ENCODE data around the gene ANTXRL.
"Not testable (repeated sequence)": the region's sequence is repeated elsewhere in the genome, so short reads cannot be mapped to it uniquely, and the experiment has no call there.

Gene ANTXRL

GRCh38 chr10:46326971-46327370 lies 40.2 kb downstream of the ANTXRL start:
- no peak for DNase-seq (ENCODE audit: low spot score)
- TF ChIP-seq CTCF (IDR thresholded peaks at IDR 0.05; ENCODE audit: extremely low read depth, missing control alignments) = no peak

- no peak for DNase-seq (ENCODE audit: low spot score)
- no peak for TF ChIP-seq CTCF (IDR thresholded peaks at IDR 0.05; ENCODE audit: extremely low read depth, missing control alignments)
These were observed 40.9 kb downstream of the ANTXRL start for GRCh38 chr10:46327685-46328084.

- DNase-seq (ENCODE audit: low spot score) = no peak
- TF ChIP-seq CTCF (IDR thresholded peaks at IDR 0.05; ENCODE audit: extremely low read depth, missing control alignments) = no peak
These were observed 42.3 kb downstream of the ANTXRL start for GRCh38 chr10:46328853-46329689.

- no peak for DNase-seq (ENCODE audit: low spot score)
These were observed 42.9 kb downstream of the ANTXRL start for GRCh38 chr10:46329690-46330016.

GRCh38 chr10:46330894-46331293 lies 44.1 kb downstream of the ANTXRL start:
- DNase-seq (ENCODE audit: low spot score) = no peak
- TF ChIP-seq CTCF (IDR thresholded peaks at IDR 0.05; ENCODE audit: extremely low read depth, missing control alignments) = no peak

More at GRCh38 chr10:46329690-46330016, 42.9 kb downstream of the ANTXRL start:
- TF ChIP-seq CTCF (IDR thresholded peaks at IDR 0.05; ENCODE audit: extremely low read depth, missing control alignments) = no peak

GRCh38 chr10:46365484-46365883 lies 78.7 kb downstream of the ANTXRL start:
- not testable (repeated sequence) for DNase-seq (ENCODE audit: low spot score)

GRCh38 chr10:46367209-46367608 lies 80.4 kb downstream of the ANTXRL start:
- DNase-seq (ENCODE audit: low spot score) = not testable (repeated sequence)

GRCh38 chr10:46367666-46368240 lies 81.0 kb downstream of the ANTXRL start:
- DNase-seq (ENCODE audit: low spot score) = not testable (repeated sequence)

GRCh38 chr10:46368956-46369355 lies 82.2 kb downstream of the ANTXRL start:
- DNase-seq (ENCODE audit: low spot score) = not testable (repeated sequence)

- not testable (repeated sequence) for DNase-seq (ENCODE audit: low spot score)
These were observed 87.6 kb downstream of the ANTXRL start for GRCh38 chr10:46374410-46374809.

- not testable (repeated sequence) for DNase-seq (ENCODE audit: low spot score)
These were observed 88.6 kb downstream of the ANTXRL start, which contains the start of gene ANXA8L1 for GRCh38 chr10:46375406-46375805. Gene ANXA8L1 (plus strand): TSS chr10:46375776. CDS start chr10:46375852, 76 bp downstream.

GRCh38 chr10:46377022-46377421 lies 90.2 kb downstream of the ANTXRL start:
- DNase-seq (ENCODE audit: low spot score) = not testable (repeated sequence)

GRCh38 chr10:46377651-46378050 lies 90.9 kb downstream of the ANTXRL start:
- not testable (repeated sequence) for DNase-seq (ENCODE audit: low spot score)

GRCh38 chr10:46378108-46378507 lies 91.3 kb downstream of the ANTXRL start:
- DNase-seq (ENCODE audit: low spot score) = not testable (repeated sequence)
